ENCODE data around the gene USP6NL.

DNA sequence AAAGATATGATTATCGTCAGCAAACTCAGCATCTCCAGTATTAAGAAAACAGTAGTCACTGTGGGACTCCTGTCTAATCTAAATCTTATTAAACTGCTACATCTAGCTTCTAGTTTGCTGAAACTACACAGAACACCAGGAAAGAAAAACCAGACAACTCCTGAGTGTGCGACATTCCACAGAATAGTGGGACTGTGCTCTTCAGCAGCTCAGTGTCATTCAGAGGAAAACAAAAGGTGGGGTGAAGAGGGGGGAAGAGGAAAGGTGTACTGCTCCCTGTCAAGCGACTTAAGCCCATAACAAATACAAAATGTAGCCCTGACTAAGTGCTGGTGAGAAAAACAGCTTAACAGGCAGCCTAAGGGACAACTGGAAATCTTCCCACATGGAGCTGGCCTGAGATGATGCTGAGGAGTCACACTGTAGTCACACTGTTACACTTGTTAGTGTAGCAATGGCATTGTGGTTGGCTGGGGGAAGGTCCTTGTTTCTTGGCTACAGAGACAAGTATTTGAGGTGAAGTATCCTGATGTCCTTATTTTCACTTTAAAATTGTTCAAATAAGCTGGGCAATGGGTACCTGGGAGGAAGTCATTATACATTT lies 135.5 kb downstream of the USP6NL start:
- TF ChIP-seq, protein P1, sequence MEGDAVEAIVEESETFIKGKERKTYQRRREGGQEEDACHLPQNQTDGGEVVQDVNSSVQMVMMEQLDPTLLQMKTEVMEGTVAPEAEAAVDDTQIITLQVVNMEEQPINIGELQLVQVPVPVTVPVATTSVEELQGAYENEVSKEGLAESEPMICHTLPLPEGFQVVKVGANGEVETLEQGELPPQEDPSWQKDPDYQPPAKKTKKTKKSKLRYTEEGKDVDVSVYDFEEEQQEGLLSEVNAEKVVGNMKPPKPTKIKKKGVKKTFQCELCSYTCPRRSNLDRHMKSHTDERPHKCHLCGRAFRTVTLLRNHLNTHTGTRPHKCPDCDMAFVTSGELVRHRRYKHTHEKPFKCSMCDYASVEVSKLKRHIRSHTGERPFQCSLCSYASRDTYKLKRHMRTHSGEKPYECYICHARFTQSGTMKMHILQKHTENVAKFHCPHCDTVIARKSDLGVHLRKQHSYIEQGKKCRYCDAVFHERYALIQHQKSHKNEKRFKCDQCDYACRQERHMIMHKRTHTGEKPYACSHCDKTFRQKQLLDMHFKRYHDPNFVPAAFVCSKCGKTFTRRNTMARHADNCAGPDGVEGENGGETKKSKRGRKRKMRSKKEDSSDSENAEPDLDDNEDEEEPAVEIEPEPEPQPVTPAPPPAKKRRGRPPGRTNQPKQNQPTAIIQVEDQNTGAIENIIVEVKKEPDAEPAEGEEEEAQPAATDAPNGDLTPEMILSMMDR (conservative IDR thresholded peaks at IDR 0.05; ENCODE audit: low read depth, low read length) = no peak
- TF ChIP-seq EZH2 (IDR thresholded peaks at IDR 0.05; ENCODE audit: borderline replicate concordance, low read depth, low read length, poor library complexity, severe bottlenecking) = no peak

Data from A673 (cell line).